Stomach (tissue), 9 donors: ENCODE data around the gene FCHSD2. TPM values are rescaled to one million over a fixed set of nuclear protein-coding genes. Genes with fewer than 3 reads are reported as not detected.

Experiments used
- DNase-seq, 2 donors: peaks; one replicate each; pipeline versions ENCODE4 v3.0.0 to v3.0.0-alpha.2; 2013 to 2019
- H3K27ac ChIP-seq, 5 donors: fragments of 200-600 bp in 4 of 5; sonication (generic) in 4 of 5; one replicate each; pipeline ENCODE4 v1.5.1; 2013 to 2019; ENCODE audit warnings: mild to moderate bottlenecking in 1 of 5, moderate library complexity in 1 of 5
- H3K27me3 ChIP-seq, 3 donors: fragments of 200-600 bp; sonication (generic); one replicate each; pipeline ENCODE4 v1.5.1; 2017 to 2019; ENCODE audit warnings: mixed run types in 1 of 3
- H3K36me3 ChIP-seq, 4 donors: fragments of 200-600 bp; sonication (generic); 1 replicate in 3 of 4; 2 replicates in 1 of 4; pipeline ENCODE4 v1.5.1; 2016 to 2019
- H3K4me1 ChIP-seq, 4 donors: fragments of 200-600 bp; sonication (generic); one replicate each; pipeline ENCODE4 v1.5.1; 2016 to 2019
- H3K4me3 ChIP-seq, 4 donors: fragments of 200-600 bp; sonication (generic) in 3 of 4; one replicate each; pipeline ENCODE4 v1.5.1; 2016 to 2019; ENCODE audit warnings: mild to moderate bottlenecking in 1 of 4
- H3K9me3 ChIP-seq, 4 donors: fragments of 200-600 bp; sonication (generic); one replicate each; pipeline ENCODE4 v1.5.1; 2016 to 2019
- CTCF ChIP-seq, 7 experiments: fragments of 450-650 bp in 4 of 7; fragments of 200-600 bp in 3 of 7; sonication (generic) in 3 of 7; IDR thresholded peaks; one replicate each; pipeline ENCODE4 v1.5.1; 2016 to 2019; ENCODE audit warnings: antibody characterized with exemption in 7 of 7, control low read depth in 2 of 7, mild to moderate bottlenecking in 1 of 7
- EP300 ChIP-seq: sonication (generic); formaldehyde crosslinking; IDR thresholded peaks from one replicate; pipeline ENCODE4 v1.6.1; 2017; ENCODE audit warnings: antibody characterized with exemption
- POLR2A ChIP-seq, 4 donors: fragments of 450-650 bp; IDR thresholded peaks; one replicate each; pipeline ENCODE4 v1.6.1; 2016; ENCODE audit warnings: antibody characterized with exemption in 4 of 4, control low read depth in 2 of 4, mild to moderate bottlenecking in 1 of 4, moderate library complexity in 1 of 4
- POLR2AphosphoS5 ChIP-seq, 3 donors: sonication (generic); formaldehyde crosslinking; IDR thresholded peaks; one replicate each; pipeline ENCODE4 v1.6.1; 2016; ENCODE audit warnings: antibody characterized with exemption in 3 of 3
- WGBS, 5 donors: extraction: QIAGEN DNeasy Blood & Tissue Kit in 3 of 5; methylation state at CpG; one replicate each; pipeline versions ENCODE4 v1.1.5 to v1.1.7; 2013 to 2018; 5-methylcytosine and 5-hydroxymethylcytosine counted together
- intact Hi-C: fragments of 100-400 bp; cut with DNase I; formaldehyde crosslinking; loops from one replicate; pipeline ENCODE4 v1.15.1; 2023; ENCODE audit warnings: low total_unique reads
- polyA plus RNA-seq, 3 donors: library from polyadenylated mRNA; stranded (reverse); fragments of 200-250 nt; gene quantifications; one replicate each; pipeline ENCODE4 v1.2.3, GENCODE V29; 2013
- total RNA-seq, 5 donors: library from RNA; depleted of rRNA; stranded (reverse); fragments of >200 nt; gene quantifications; one replicate each; pipeline versions ENCODE4 v1.1.0 to v1.2.3, GENCODE V29; 2014 to 2016
- donor health status: healthy with polysubstance abuse.
- donor health status: Bipolar disorder and iron deficiency.
- donor health status: healthy.

Gene FCHSD2
- total and polyA plus RNA-seq, 8 donors, result 5.7 to 64.3 (median 15.9) TPM

- H3K27ac ChIP-seq, result no peak overlapping the region
- 56 to 68% (median 62%) methylated on average over 3 of the region's 3 CpGs for whole genome bisulfite sequencing, 5 donors
- H3K4me1 ChIP-seq, result no peaks in the 10 kb centered on the region
- H3K36me3 ChIP-seq, result no peaks in the 10 kb centered on the region
- no peak for DNase-seq
- H3K27me3 ChIP-seq, result no peaks in the 10 kb centered on the region
- no peak for TF ChIP-seq CTCF (IDR thresholded peaks at IDR 0.05)
- no peak for TF ChIP-seq POLR2A (IDR thresholded peaks at IDR 0.05)
- TF ChIP-seq EP300, result no peak
- no peak for TF ChIP-seq POLR2AphosphoS5 (IDR thresholded peaks at IDR 0.05)
- no peaks in the 10 kb centered on the region for H3K9me3 ChIP-seq
- intact Hi-C loops, result no loop called here
- H3K4me3 ChIP-seq, result no peak overlapping the region
Measured at GRCh38 chr11:73167363-73167954, 25.3 kb upstream of the FCHSD2 start.

- no peak for DNase-seq
- WGBS, 5 donors, result 73 to 98% (median 84%) methylated on average over 2 of the region's 2 CpGs
- TF ChIP-seq POLR2AphosphoS5 (IDR thresholded peaks at IDR 0.05) (no peak), EP300 (no peak), POLR2A (IDR thresholded peaks at IDR 0.05) (no peak), CTCF (IDR thresholded peaks at IDR 0.05) (no peak)
- Histone ChIP-seq H3K4me3 (no peak overlapping the region), H3K27me3 (no peaks in the 10 kb centered on the region), H3K4me1 (no peaks in the 10 kb centered on the region), H3K36me3 (no peaks in the 10 kb centered on the region), H3K27ac (no peak overlapping the region), H3K9me3 (no peaks in the 10 kb centered on the region)
- intact Hi-C loops, result no loop called here
Measured at GRCh38 chr11:73164803-73165540, 22.9 kb upstream of the FCHSD2 start.

- WGBS, 5 donors, result 77 to 95% (median 86%) methylated on average over 2 of the region's 2 CpGs
- no peak for DNase-seq
- Histone ChIP-seq H3K36me3 (no peaks in the 10 kb centered on the region), H3K9me3 (no peaks in the 10 kb centered on the region), H3K4me3 (no peak overlapping the region), H3K4me1 (peaks cover 0 to under 1% (median under 1%) of the 10 kb centered on the region in 4 donors), H3K27ac (no peak overlapping the region), H3K27me3 (no peaks in the 10 kb centered on the region)
- TF ChIP-seq EP300 (no peak), CTCF (IDR thresholded peaks at IDR 0.05) (no peak), POLR2AphosphoS5 (IDR thresholded peaks at IDR 0.05) (no peak)
- intact Hi-C loops, result no loop called here
Measured at GRCh38 chr11:73163638-73164174, 21.6 kb upstream of the FCHSD2 start.

DNA sequence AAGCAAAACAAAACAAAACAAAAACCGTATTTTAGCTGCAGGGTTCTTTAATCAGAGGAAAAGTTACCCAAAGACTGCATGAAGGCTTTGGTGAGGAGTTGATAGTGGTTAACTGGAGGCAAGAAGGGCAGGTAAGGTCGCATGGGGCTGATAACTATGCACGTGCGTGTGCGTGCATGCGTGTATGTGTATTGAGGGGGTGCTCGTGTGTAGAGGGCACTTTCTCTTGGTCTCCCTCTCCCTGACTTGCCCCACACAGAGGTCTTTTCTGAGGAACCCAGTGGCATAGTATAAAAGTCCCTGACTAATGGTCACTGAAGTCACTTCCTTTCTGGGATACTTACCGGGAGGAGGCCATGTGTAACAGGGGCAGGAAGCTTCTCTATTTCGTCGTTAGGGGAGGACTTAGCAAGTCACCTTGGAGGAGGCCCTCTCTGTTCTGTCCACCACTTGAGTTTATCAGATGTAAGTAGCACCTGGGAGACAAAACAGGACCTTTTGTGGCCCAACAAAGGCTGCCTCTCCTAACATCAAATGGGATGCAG is 20.1 kb upstream of the FCHSD2 start:
- intact Hi-C loops, result no loop called here
- peaks cover 0 to 15% (median 12%) of the 10 kb centered on the region in 4 donors for H3K4me1 ChIP-seq
- no peak overlapping the region for H3K27ac ChIP-seq
- no peaks in the 10 kb centered on the region for H3K36me3 ChIP-seq
- no peak for DNase-seq
- H3K4me3 ChIP-seq, result no peak overlapping the region
- WGBS, 5 donors, result 78 to 87% (median 82%) methylated on average over 10 of the region's 10 CpGs
- no peaks in the 10 kb centered on the region for H3K9me3 ChIP-seq
- H3K27me3 ChIP-seq, result no peaks in the 10 kb centered on the region
- no peak for TF ChIP-seq CTCF (IDR thresholded peaks at IDR 0.05)
- no peak for TF ChIP-seq EP300
- TF ChIP-seq POLR2AphosphoS5 (IDR thresholded peaks at IDR 0.05), result no peak
- TF ChIP-seq POLR2A (IDR thresholded peaks at IDR 0.05), result no peak
